Measurements from ENCODE around the gene KYNU. TPM values are rescaled to one million over a fixed set of nuclear protein-coding genes. Genes with fewer than 3 reads are reported as not detected.
"Not testable (repeated sequence)": the region's sequence is repeated elsewhere in the genome, so short reads cannot be mapped to it uniquely, and the experiment has no call there.

The KYNU gene
- total RNA-seq, 1 donor from 2014 or later: 1.1 TPM

GRCh38 chr2:143063612-143064200 lies 186.2 kb downstream of the KYNU start:
- DNase-seq (ENCODE audit: missing footprints) (no peak), ATAC-seq (no peak)
- intact Hi-C loops (cut with DNase I): no loop called here

DNA sequence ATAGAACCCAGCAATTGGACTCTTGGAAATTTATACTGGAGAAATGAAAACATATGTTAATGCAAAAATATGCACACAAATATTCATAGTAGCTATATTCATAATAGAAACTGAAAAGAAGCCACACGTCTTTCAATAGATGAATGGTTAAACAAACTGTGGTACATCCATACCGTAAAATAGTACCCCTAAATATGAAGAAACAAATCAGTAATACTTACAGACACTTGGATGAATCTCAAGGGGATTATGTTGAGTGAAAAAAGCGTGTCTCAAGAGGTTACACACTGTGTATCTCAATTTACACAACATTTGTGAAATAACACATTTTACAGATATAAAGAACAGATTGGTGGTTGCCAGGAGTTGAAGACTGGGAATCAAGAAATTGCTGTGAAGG lies 190.6 kb downstream of the KYNU start:
- intact Hi-C loops (cut with DNase I): no loop called here

DNA sequence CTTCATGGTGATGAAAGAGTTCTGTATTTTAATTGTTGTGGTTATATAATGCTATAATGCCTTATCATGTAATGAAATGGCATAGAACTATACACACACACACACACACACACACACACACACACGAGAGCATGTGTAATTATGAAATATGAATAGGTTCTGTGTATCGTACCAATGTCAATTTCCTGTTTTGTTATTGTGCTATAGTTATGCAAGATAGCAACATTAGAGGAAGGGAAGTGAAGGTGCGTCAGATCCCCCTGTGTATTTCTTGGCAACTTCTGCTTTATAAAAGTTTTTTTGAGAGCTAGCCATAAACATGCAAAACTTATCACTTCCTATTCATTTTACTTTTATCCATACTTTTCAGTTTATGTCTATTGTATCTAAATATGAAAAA lies 191.0 kb downstream of the KYNU start:
- DNase-seq (ENCODE audit: missing footprints): no peak
- intact Hi-C loops (cut with DNase I): no loop called here
- ATAC-seq: no peak

More for the DNA sequence above, 190.6 kb downstream of the KYNU start:
- no peak for DNase-seq (ENCODE audit: missing footprints)
- ATAC-seq: no peak

DNA sequence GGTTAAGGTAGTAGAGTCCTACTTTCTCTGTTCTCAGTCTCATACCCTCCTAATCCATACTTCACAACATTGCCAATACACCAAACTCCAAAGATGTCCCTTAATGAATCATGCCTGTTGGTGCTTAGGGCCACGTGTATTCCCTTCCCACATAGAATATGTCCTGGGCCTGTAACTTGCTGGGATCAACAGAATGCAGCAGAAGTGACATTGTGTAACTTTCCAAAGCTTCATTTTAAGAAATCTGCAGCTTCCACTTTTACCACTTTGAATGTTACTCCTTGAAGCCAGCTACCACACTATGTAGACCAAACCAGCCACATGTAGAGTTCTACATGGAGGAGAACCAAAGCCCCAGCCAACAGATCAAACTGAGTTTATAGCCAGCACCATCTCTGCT lies 193.2 kb downstream of the KYNU start:
- intact Hi-C loops (cut with DNase I): no loop called here
- ATAC-seq (no peak), DNase-seq (ENCODE audit: missing footprints) (no peak)

DNA sequence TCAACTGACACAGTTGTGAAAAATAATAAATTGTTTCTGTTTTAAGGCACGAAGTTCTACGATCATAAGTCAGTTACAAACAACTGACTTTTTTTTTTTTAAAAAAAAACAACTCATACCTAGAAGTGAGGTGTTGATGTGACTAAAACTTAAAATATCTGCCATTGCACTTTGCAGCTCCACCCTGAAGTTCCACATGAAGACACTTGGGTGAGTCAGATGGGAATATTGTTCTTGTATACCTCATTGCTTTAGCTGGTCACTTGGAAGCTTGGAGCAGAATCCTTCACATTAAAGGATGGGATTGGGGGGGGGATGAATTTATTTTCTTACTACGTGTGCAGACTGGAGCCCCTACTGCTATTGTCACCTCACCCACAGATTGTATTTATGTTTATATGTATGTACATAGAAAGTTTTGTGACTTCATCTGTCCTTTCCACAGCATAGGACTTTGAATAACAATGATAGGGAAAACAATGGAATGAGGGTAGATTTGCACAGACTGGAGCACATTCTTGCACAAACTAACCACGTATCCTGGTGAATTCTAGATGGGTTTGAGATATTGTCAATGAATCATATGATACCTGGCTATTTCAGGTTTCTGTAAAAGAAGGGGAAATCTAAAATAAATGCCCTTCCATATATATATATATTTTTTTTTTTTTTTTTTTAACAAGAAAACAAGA lies 193.9 kb downstream of the KYNU start:
- ATAC-seq: no peak
- no peak for DNase-seq (ENCODE audit: missing footprints)
- intact Hi-C loops (cut with DNase I): no loop called here

DNA sequence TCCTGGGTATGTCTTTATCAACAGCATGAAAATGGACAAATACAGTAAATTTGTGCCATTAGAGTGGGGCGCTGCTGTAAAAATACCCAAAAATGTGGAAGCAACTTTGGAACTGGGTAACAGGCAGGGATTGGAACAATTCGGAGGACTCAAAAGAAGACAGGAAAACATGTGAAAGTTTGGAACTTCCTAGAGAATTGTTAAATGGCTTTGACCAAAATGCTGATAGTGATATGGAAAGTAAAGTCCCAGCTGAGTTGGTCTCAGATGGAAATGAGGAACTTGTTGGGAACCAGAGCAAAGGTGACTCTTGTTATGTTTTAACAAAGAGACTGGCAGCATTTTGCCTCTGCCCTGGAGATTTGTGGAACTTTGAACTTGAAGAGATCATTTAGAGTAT lies 197.4 kb downstream of the KYNU start:
- DNase-seq (ENCODE audit: missing footprints); ATAC-seq; intact Hi-C loops (cut with DNase I): not testable (repeated sequence)

- DNase-seq (ENCODE audit: missing footprints) (no peak), ATAC-seq (no peak)
- intact Hi-C loops (cut with DNase I): no loop called here
These were observed 198.2 kb downstream of the KYNU start for GRCh38 chr2:143075711-143076110.

DNA sequence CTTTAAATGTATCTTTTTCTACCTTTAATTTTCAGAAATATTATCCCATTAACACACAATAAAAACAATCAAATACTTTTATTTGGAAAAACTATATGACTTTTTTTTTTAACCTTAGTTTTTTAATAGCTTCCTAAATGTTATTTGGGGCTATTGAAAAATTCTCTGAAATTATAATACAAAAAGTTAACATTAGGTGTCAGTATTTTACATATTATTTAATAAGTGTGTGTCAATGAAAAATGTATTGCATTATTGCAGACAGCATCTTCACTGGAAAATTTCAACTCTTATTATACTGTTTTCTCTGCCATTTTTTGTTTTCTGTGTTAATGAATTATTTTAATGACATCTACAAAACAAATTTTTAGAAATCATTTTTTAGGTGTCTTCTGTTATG lies 200.6 kb downstream of the KYNU start:
- intact Hi-C loops (cut with DNase I): no loop called here
- ATAC-seq (no peak), DNase-seq (ENCODE audit: missing footprints) (no peak)

DNA sequence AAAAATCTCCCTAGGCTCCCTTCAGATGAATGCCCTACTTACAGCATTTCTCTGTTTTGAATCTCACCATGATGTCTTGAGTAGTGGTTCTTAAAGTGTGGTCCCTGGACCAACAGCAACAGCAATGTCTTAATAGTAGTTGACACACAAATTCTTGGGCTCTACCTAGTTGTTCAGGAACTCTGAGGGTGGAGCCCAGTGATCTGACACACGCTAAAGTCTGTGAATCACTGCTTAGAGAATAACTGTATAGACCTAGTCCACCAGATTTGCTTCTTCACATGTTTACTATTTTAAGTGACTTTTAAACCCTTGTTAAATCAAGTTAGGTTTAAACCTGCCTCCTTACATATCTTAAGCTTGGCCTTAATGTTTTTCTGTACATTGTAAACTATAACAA lies 204.2 kb downstream of the KYNU start:
- DNase-seq (ENCODE audit: missing footprints) (no peak), ATAC-seq (no peak)
- intact Hi-C loops (cut with DNase I): no loop called here

- no peak for DNase-seq (ENCODE audit: missing footprints)
- intact Hi-C loops (cut with DNase I): no loop called here
- no peak for ATAC-seq
These were observed 206.2 kb downstream of the KYNU start for GRCh38 chr2:143083636-143084035.

- intact Hi-C loops (cut with DNase I): no loop called here
- no peak for DNase-seq (ENCODE audit: missing footprints)
- ATAC-seq: no peak
These were observed 207.0 kb downstream of the KYNU start for GRCh38 chr2:143084462-143084861.

DNA sequence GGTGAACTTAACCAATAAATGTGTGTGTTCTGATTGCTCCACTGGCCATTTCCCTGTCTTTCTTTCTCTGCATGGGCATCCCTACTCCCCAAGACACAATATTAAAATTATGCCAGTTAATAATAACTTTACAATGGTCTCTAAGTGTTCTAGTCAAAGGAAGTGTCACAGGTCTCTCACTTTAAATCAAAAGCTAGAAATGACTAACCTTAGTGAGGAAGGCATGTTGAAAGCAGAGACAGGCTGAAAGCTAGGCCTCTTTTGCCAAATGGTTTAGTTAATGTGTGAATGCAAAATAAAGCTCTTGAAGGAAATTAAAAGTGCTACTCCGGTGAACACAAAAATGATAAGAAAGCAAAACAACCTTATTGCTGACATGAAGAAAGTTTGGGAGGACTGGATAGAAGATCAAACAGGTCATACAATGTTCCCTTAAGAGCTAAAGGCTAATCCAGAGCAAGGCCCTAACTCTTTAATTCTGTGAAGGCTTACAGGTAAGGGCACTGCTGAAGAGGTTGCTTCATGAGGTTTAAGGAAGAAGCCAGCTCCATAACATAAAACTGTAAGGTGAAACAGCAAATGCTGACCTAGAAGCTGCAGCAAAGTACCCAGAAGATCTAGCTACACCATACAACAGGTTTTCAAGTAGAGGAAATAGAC lies 207.8 kb downstream of the KYNU start:
- no peak for DNase-seq (ENCODE audit: missing footprints)
- no peak for ATAC-seq
- intact Hi-C loops (cut with DNase I): no loop called here

DNA sequence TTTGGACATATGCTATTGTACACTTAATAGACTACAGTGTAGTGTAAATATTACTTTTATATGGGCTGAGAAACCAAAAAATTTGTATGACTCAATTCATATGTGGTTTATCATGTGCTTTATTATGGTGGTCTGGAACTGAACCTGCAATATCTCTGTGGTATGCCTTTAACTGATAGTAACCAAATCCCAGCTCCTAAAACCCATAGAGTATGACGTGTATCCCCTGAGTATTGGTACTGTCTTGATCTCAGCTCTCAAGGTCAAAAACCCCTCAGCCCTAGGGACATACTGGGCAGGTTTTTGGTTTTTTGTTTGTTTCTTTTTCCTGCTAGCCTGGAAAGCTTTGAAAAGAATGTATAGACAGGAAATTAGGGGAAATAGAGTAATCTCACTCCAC lies 209.6 kb downstream of the KYNU start:
- ATAC-seq (no peak), DNase-seq (ENCODE audit: missing footprints) (no peak)
- intact Hi-C loops (cut with DNase I): no loop called here

DNA sequence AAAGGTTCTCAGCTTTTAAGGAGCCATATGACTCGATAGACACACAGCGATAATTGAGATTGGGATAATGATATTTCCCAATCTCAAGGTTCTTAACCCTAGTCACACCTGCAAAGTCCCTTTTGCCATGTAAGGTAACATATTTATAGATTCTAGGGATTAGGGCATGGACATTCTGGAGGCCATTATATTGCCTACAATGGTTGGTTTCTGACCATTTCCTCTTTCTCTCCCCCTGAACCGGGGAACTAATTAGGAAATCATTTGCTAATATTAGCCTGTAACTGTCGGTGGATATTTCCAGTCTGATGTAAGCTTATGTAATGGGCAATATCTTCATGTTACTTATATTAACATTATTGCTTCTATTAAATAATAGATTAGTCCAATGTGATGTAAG lies 210.9 kb downstream of the KYNU start:
- DNase-seq (ENCODE audit: missing footprints) (no peak), ATAC-seq (no peak)
- intact Hi-C loops (cut with DNase I): no loop called here

DNA sequence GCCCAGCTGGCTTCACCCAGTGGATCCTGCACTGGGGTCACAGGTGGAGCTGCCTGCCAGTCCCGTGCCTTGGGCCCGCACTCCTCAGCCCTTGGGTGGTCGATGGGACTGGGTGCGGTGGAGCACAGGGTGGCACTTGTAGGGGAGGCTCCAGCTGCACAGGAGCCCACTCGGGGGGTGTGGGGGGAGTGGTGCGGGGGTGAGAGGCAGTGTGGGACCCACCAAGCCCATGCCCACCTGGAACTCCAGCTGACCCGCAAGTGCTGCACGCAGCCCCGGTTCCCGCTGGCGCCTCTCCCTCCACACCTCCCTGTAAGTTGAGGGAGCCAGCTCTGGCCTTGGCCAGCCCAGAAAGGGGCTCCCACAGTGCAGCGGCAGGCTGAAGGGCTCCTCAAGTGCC lies 212.1 kb downstream of the KYNU start:
- intact Hi-C loops (cut with DNase I); ATAC-seq; DNase-seq (ENCODE audit: missing footprints): not testable (repeated sequence)
